GM23338 (cell line): ENCODE results near the gene VEPH1. TPM values are rescaled to one million over a fixed set of nuclear protein-coding genes. Genes with fewer than 3 reads are reported as not detected.

Experiments
- ATAC-seq: fragments of 200-7000 bp; cut with Tn5 transposase; 3 replicates; pipeline ENCODE4 v1.9.1; 2020
- DNase-seq: peaks from one replicate; pipeline ENCODE4 v3.0.0-alpha.2; 2015; ENCODE audit warnings: low spot score
- H2AFZ ChIP-seq: fragments of 200-600 bp; sonication (generic); 2 replicates; pipeline ENCODE4 v1.8.0; 2016; ENCODE audit warnings: antibody characterized with exemption, mild to moderate bottlenecking, moderate library complexity
- H3F3A ChIP-seq: fragments of 200-600 bp; sonication (generic); replicated peaks from 2 replicates; pipeline ENCODE4 v1.8.0; 2017; ENCODE audit warnings: antibody characterized with exemption, mixed run types, low read depth
- H3K27ac ChIP-seq: fragments of 200-600 bp; sonication (generic); 2 replicates; pipeline ENCODE4 v1.6.1; 2016; ENCODE audit warnings: low read depth
- H3K27me3 ChIP-seq: fragments of 200-600 bp; sonication (generic); 2 replicates; pipeline ENCODE4 v1.8.0; 2016; ENCODE audit warnings: mild to moderate bottlenecking, mixed run types, moderate library complexity; ENCODE audit not compliant: insufficient read depth
- H3K36me3 ChIP-seq: fragments of 200-600 bp; sonication (generic); 2 replicates; pipeline ENCODE4 v1.8.0; 2016; ENCODE audit warnings: mild to moderate bottlenecking; ENCODE audit not compliant: insufficient read depth
- H3K4me1 ChIP-seq: fragments of 200-600 bp; sonication (generic); 2 replicates; pipeline ENCODE4 v1.8.0; 2016; ENCODE audit warnings: mild to moderate bottlenecking, moderate library complexity; ENCODE audit not compliant: insufficient read depth
- H3K4me2 ChIP-seq: fragments of 200-600 bp; sonication (generic); 2 replicates; pipeline ENCODE4 v1.7.1; 2017; ENCODE audit warnings: mixed run types
- H3K4me3 ChIP-seq: fragments of 200-600 bp; sonication (generic); 2 replicates; pipeline ENCODE4 v1.6.1; 2016; ENCODE audit warnings: mixed run types
- H3K79me2 ChIP-seq: fragments of 200-600 bp; sonication (generic); replicated peaks from 2 replicates; pipeline ENCODE4 v1.8.0; 2017; ENCODE audit warnings: mild to moderate bottlenecking; ENCODE audit not compliant: insufficient read depth
- H3K9me2 ChIP-seq: fragments of 200-600 bp; sonication (generic); 2 replicates; pipeline ENCODE4 v1.8.0; 2017; ENCODE audit not compliant: insufficient read depth
- H4K20me1 ChIP-seq: fragments of 200-600 bp; sonication (generic); replicated peaks from 2 replicates; pipeline ENCODE4 v1.8.0; 2017; ENCODE audit warnings: mild to moderate bottlenecking; ENCODE audit not compliant: insufficient read depth
- H3K27ac Mint-ChIP-seq: 2 replicates; pipeline ENCODE4 v1.8.0; 2020; ENCODE audit warnings: inconsistent platforms, mild to moderate bottlenecking, moderate library complexity, mixed read lengths
- H3K27me3 Mint-ChIP-seq: 3 replicates; pipeline ENCODE4 v1.8.0; 2022; ENCODE audit warnings: low read depth, mild to moderate bottlenecking, moderate library complexity, mixed read lengths, inconsistent platforms; ENCODE audit not compliant: insufficient read depth, poor library complexity
- H3K36me3 Mint-ChIP-seq: 3 replicates; pipeline ENCODE4 v1.8.0; 2021; ENCODE audit warnings: low read depth, mild to moderate bottlenecking, inconsistent platforms, moderate library complexity, mixed read lengths
- H3K4me1 Mint-ChIP-seq: 3 replicates; pipeline ENCODE4 v1.8.0; 2020; ENCODE audit warnings: mild to moderate bottlenecking, inconsistent platforms, mixed read lengths
- H3K4me3 Mint-ChIP-seq: 3 replicates; pipeline ENCODE4 v1.8.0; 2021; ENCODE audit warnings: moderate library complexity, mild to moderate bottlenecking, inconsistent platforms, mixed read lengths
- H3K9me3 Mint-ChIP-seq: 3 replicates; pipeline ENCODE4 v1.8.0; 2020; ENCODE audit warnings: moderate library complexity, mild to moderate bottlenecking, inconsistent platforms, mixed read lengths
- CREB1 ChIP-seq: fragments of 250-450 bp; sonication (Bioruptor Pico); IDR thresholded peaks from 2 replicates; pipeline ENCODE4 v1.5.0; 2020; ENCODE audit warnings: low read depth, mild to moderate bottlenecking, moderate library complexity
- ETS1 ChIP-seq: IDR thresholded peaks from 2 replicates; pipeline ENCODE4 v1.6.1; 2016; ENCODE audit warnings: antibody characterized with exemption
- EZH2 ChIP-seq: fragments of 200-600 bp; sonication (generic); IDR thresholded peaks from one replicate; pipeline ENCODE4 v1.8.0; 2017; ENCODE audit warnings: antibody characterized with exemption, mild to moderate bottlenecking, low read depth; ENCODE audit not compliant: unreplicated experiment
- EZH2phosphoT487 ChIP-seq: fragments of 200-600 bp; sonication (generic); IDR thresholded peaks from one replicate; pipeline ENCODE4 v1.8.1; 2018; ENCODE audit warnings: antibody characterized with exemption; ENCODE audit not compliant: unreplicated experiment
- JUNB ChIP-seq: IDR thresholded peaks from one replicate; pipeline ENCODE4 v1.6.1; 2016; ENCODE audit warnings: antibody characterized with exemption; ENCODE audit not compliant: unreplicated experiment
- NANOG ChIP-seq: IDR thresholded peaks from 2 replicates; pipeline ENCODE4 v1.6.1; 2016; ENCODE audit warnings: antibody characterized with exemption, borderline replicate concordance
- POLR2AphosphoS5 ChIP-seq: IDR thresholded peaks from 2 replicates; pipeline ENCODE4 v1.6.1; 2016; ENCODE audit warnings: antibody characterized with exemption, low read depth
- REST ChIP-seq: IDR thresholded peaks from one replicate; pipeline ENCODE4 v1.6.1; 2018; ENCODE audit warnings: antibody characterized with exemption; ENCODE audit not compliant: unreplicated experiment
- STAT1 ChIP-seq: IDR thresholded peaks from one replicate; pipeline ENCODE4 v1.6.1; 2016; ENCODE audit warnings: antibody characterized with exemption; ENCODE audit not compliant: unreplicated experiment
- ZNF114 ChIP-seq: fragments of 250-450 bp; sonication (Bioruptor Pico); IDR thresholded peaks from 2 replicates; pipeline ENCODE4 v1.5.0; 2020; ENCODE audit warnings: mild to moderate bottlenecking, moderate library complexity
- ZNF331 ChIP-seq: fragments of 250-450 bp; sonication (Bioruptor Pico); IDR thresholded peaks from 2 replicates; pipeline ENCODE4 v1.5.0; 2020; ENCODE audit warnings: low read depth, mild to moderate bottlenecking, moderate library complexity
- polyA plus RNA-seq: library from polyadenylated mRNA; unstranded; fragments of >200 nt; fragmentation: Nextera tagmentation; extraction: Ambion mirVana; gene quantifications from 2 replicates; pipeline ENCODE4 v1.2.1, GENCODE V29; 2016
- total RNA-seq: library from RNA; depleted of rRNA; stranded (reverse); fragments of >200 nt; shearing (Covaris generic); gene quantifications from 2 replicates; pipeline ENCODE4 v1.2.3, GENCODE V29; 2014
- TF ChIP-seq, protein P1 (sequence below), 2 experiments: fragments of 200-600 bp in 1 of 2; sonication (generic) in 1 of 2; conservative IDR thresholded peaks; 2 replicates each; pipeline versions ENCODE4 v1.5.1 to v1.6.1; 2016 to 2017; ENCODE audit warnings: antibody characterized with exemption in 2 of 2, low read depth in 2 of 2, mild to moderate bottlenecking in 2 of 2, moderate library complexity in 1 of 2
- TF ChIP-seq, protein P2 (sequence below): fragments of 250-450 bp; sonication (Bioruptor Pico); IDR thresholded peaks from 2 replicates; pipeline ENCODE4 v1.5.0; 2020; ENCODE audit warnings: mild to moderate bottlenecking, moderate library complexity

The VEPH1 gene
- total and polyA plus RNA-seq, 2 experiments from 2014 or later: 15.4 to 33.8 TPM

GRCh38 chr3:157392104-157392503 is 111.1 kb downstream of the VEPH1 start:
- H3F3A ChIP-seq: no peaks in the 10 kb centered on the region
- no peak overlapping the region for H3K4me3 ChIP-seq
- no peak for ATAC-seq
- Mint-ChIP-seq H3K27me3 (peaks cover 2% of the 10 kb centered on the region), H3K4me1 (no peaks in the 10 kb centered on the region), H3K4me3 (no peak overlapping the region), H3K27ac (no peak overlapping the region), H3K36me3 (no peaks in the 10 kb centered on the region), H3K9me3 (no peaks in the 10 kb centered on the region)
- no peaks in the 10 kb centered on the region for H3K36me3 ChIP-seq
- H3K27ac ChIP-seq: no peak overlapping the region
- H3K4me1 ChIP-seq: no peaks in the 10 kb centered on the region
- 0 out of 2 replicates have a peak, but pooled peaks cover 3% of the 10 kb centered on the region for H3K9me2 ChIP-seq
- no peak overlapping the region for H2AFZ ChIP-seq
- no peak for TF ChIP-seq EZH2
- no peak for TF ChIP-seq POLR2AphosphoS5
- TF ChIP-seq, protein P1, sequence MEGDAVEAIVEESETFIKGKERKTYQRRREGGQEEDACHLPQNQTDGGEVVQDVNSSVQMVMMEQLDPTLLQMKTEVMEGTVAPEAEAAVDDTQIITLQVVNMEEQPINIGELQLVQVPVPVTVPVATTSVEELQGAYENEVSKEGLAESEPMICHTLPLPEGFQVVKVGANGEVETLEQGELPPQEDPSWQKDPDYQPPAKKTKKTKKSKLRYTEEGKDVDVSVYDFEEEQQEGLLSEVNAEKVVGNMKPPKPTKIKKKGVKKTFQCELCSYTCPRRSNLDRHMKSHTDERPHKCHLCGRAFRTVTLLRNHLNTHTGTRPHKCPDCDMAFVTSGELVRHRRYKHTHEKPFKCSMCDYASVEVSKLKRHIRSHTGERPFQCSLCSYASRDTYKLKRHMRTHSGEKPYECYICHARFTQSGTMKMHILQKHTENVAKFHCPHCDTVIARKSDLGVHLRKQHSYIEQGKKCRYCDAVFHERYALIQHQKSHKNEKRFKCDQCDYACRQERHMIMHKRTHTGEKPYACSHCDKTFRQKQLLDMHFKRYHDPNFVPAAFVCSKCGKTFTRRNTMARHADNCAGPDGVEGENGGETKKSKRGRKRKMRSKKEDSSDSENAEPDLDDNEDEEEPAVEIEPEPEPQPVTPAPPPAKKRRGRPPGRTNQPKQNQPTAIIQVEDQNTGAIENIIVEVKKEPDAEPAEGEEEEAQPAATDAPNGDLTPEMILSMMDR (conservative IDR thresholded peaks at IDR 0.05; ENCODE audit: low read depth in 2 of 2): no peak
- no peak for TF ChIP-seq ZNF114
- no peak for TF ChIP-seq JUNB
- no peak for TF ChIP-seq ZNF331 (CRISPR knock-in tag)
- no peak for TF ChIP-seq ETS1
- no peak for TF ChIP-seq EZH2phosphoT487
- TF ChIP-seq, protein P2, sequence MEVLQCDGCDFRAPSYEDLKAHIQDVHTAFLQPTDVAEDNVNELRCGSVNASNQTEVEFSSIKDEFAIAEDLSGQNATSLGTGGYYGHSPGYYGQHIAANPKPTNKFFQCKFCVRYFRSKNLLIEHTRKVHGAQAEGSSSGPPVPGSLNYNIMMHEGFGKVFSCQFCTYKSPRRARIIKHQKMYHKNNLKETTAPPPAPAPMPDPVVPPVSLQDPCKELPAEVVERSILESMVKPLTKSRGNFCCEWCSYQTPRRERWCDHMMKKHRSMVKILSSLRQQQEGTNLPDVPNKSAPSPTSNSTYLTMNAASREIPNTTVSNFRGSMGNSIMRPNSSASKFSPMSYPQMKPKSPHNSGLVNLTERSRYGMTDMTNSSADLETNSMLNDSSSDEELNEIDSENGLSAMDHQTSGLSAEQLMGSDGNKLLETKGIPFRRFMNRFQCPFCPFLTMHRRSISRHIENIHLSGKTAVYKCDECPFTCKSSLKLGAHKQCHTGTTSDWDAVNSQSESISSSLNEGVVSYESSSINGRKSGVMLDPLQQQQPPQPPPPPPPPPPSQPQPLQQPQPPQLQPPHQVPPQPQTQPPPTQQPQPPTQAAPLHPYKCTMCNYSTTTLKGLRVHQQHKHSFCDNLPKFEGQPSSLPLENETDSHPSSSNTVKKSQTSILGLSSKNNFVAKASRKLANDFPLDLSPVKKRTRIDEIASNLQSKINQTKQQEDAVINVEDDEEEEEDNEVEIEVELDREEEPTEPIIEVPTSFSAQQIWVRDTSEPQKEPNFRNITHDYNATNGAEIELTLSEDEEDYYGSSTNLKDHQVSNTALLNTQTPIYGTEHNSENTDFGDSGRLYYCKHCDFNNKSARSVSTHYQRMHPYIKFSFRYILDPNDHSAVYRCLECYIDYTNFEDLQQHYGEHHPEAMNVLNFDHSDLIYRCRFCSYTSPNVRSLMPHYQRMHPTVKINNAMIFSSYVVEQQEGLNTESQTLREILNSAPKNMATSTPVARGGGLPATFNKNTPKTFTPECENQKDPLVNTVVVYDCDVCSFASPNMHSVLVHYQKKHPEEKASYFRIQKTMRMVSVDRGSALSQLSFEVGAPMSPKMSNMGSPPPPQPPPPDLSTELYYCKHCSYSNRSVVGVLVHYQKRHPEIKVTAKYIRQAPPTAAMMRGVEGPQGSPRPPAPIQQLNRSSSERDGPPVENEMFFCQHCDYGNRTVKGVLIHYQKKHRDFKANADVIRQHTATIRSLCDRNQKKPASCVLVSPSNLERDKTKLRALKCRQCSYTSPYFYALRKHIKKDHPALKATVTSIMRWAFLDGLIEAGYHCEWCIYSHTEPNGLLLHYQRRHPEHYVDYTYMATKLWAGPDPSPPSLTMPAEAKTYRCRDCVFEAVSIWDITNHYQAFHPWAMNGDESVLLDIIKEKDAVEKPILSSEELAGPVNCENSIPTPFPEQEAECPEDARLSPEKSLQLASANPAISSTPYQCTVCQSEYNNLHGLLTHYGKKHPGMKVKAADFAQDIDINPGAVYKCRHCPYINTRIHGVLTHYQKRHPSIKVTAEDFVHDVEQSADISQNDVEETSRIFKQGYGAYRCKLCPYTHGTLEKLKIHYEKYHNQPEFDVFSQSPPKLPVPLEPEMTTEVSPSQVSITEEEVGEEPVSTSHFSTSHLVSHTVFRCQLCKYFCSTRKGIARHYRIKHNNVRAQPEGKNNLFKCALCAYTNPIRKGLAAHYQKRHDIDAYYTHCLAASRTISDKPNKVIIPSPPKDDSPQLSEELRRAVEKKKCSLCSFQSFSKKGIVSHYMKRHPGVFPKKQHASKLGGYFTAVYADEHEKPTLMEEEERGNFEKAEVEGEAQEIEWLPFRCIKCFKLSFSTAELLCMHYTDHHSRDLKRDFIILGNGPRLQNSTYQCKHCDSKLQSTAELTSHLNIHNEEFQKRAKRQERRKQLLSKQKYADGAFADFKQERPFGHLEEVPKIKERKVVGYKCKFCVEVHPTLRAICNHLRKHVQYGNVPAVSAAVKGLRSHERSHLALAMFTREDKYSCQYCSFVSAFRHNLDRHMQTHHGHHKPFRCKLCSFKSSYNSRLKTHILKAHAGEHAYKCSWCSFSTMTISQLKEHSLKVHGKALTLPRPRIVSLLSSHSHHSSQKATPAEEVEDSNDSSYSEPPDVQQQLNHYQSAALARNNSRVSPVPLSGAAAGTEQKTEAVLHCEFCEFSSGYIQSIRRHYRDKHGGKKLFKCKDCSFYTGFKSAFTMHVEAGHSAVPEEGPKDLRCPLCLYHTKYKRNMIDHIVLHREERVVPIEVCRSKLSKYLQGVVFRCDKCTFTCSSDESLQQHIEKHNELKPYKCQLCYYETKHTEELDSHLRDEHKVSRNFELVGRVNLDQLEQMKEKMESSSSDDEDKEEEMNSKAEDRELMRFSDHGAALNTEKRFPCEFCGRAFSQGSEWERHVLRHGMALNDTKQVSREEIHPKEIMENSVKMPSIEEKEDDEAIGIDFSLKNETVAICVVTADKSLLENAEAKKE (CRISPR knock-in tag): no peak
- no peak for TF ChIP-seq CREB1 (CRISPR knock-in tag)
- TF ChIP-seq STAT1: no peak
- no peak for TF ChIP-seq REST
- TF ChIP-seq NANOG: no peak
- DNase-seq: no peak
- no peaks in the 10 kb centered on the region for H4K20me1 ChIP-seq
- H3K4me2 ChIP-seq: no peak overlapping the region
- H3K27me3 ChIP-seq: no peaks in the 10 kb centered on the region
- no peaks in the 10 kb centered on the region for H3K79me2 ChIP-seq
